ENCODE data around the gene ACAP3.

ACAP3 gene

GRCh38 chr1:1242461-1243265 lies 65.1 kb downstream of the ACAP3 start:
- DNase-seq, result no peak

Data from GF-D8 (cell line).